ENCODE measurements around the gene SEMA3G.

The SEMA3G gene

DNA sequence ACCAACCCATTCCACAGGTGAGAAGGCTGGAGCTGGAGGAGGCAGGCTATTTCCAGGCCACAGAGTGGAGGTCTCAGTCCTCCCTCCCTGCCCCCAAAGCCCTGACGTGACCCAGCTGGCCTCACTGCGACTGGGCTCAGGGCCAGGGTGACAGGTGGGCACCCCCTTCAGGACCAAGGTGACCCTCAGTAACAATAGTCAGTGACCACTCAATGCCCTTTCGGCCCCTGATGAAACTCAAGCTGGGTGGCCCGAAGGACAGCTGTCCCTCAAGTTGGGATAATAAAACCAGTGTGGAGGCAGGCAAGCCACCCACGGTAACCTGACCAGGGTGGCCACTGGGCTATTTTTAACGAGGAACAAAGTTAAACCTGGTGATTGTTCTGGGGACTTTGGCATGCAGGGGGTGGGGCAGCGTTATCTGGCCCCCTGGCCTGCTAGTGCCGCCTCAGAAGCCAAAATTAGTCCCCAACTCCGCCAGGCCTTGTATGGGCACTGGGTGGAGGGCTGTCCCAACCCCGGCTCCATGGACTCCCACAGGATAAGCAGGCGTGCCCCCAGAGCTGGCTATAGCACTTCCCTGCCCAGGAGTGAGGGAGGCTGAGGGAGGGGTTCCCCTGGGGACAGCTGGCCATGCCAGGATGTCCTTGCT, 7.8 kb upstream of the SEMA3G start:
- H3K36me3 ChIP-seq (ENCODE audit: control insufficient read depth, insufficient read depth, low read length), result 0 out of 2 replicates have a peak, but pooled peaks cover 1% of the 10 kb centered on the region
- no peaks in the 10 kb centered on the region for H3K27me3 ChIP-seq (replicated peaks; ENCODE audit: control insufficient read depth, insufficient read depth, low read length)
- TF ChIP-seq, protein P1, sequence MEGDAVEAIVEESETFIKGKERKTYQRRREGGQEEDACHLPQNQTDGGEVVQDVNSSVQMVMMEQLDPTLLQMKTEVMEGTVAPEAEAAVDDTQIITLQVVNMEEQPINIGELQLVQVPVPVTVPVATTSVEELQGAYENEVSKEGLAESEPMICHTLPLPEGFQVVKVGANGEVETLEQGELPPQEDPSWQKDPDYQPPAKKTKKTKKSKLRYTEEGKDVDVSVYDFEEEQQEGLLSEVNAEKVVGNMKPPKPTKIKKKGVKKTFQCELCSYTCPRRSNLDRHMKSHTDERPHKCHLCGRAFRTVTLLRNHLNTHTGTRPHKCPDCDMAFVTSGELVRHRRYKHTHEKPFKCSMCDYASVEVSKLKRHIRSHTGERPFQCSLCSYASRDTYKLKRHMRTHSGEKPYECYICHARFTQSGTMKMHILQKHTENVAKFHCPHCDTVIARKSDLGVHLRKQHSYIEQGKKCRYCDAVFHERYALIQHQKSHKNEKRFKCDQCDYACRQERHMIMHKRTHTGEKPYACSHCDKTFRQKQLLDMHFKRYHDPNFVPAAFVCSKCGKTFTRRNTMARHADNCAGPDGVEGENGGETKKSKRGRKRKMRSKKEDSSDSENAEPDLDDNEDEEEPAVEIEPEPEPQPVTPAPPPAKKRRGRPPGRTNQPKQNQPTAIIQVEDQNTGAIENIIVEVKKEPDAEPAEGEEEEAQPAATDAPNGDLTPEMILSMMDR (IDR thresholded peaks at IDR 0.05; ENCODE audit: insufficient read depth, low read length, poor library complexity, severe bottlenecking), result no peak
- DNase-seq (ENCODE audit: extremely low read depth, insufficient read length), result no peak
- H3K4me3 ChIP-seq (replicated peaks; ENCODE audit: low read depth, low read length), result no peak overlapping the region

GRCh38 chr3:52452126-52452525, 7.2 kb upstream of the SEMA3G start:
- DNase-seq (ENCODE audit: extremely low read depth, insufficient read length), result no peak
- H3K27me3 ChIP-seq (replicated peaks; ENCODE audit: control insufficient read depth, insufficient read depth, low read length), result no peaks in the 10 kb centered on the region
- H3K36me3 ChIP-seq (ENCODE audit: control insufficient read depth, insufficient read depth, low read length), result no peaks in the 10 kb centered on the region
- H3K4me3 ChIP-seq (replicated peaks; ENCODE audit: low read depth, low read length), result no peak overlapping the region
- TF ChIP-seq, protein P1 (IDR thresholded peaks at IDR 0.05; ENCODE audit: insufficient read depth, low read length, poor library complexity, severe bottlenecking), result no peak

DNA sequence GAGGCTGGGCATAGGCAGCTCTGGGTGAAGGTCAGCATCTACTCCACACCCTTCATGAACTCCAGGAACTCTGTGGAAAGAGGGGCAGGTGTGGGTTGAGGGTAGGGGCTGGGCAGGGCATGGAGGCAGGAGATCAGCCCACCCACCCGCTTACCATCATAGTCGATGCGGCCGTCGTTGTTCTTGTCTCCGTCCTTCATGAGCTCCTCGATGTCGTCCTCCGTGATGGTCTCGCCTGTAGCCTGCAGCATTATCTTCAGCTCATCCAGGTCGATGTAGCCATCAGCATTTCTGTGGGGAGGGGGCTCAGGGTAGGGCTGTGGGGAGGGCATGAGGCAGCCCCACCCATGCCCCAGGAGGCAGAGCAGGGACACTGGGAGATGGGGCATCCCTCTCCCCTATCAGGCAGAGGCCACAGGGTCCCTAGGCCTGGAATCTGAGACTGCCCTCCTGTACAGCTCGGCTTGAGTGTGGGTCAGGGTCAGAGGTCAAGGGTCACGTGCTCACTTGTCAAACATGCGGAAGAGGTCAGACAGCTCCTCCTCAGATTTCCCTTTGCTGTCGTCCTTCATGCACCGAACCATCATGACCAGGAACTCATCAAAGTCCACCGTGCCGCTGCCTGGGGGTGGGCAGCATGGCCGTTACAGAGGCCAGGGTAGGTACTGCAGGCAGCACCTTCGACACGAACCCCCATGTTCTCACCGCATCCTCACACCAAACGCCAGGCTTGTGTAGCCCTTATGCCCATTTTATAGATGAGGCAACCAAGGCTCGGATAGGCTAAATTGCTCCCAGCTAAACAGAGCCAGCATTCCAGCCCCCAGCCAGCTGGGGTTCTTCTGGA, 6.6 kb upstream of the SEMA3G start:
- Histone ChIP-seq H3K36me3 (ENCODE audit: control insufficient read depth, insufficient read depth, low read length) (no peaks in the 10 kb centered on the region), H3K4me3 (replicated peaks; ENCODE audit: low read depth, low read length) (no peak overlapping the region), H3K27me3 (replicated peaks; ENCODE audit: control insufficient read depth, insufficient read depth, low read length) (no peaks in the 10 kb centered on the region)
- no peak for DNase-seq (ENCODE audit: extremely low read depth, insufficient read length)
- TF ChIP-seq, protein P1 (IDR thresholded peaks at IDR 0.05; ENCODE audit: insufficient read depth, low read length, poor library complexity, severe bottlenecking), result no peak

- TF ChIP-seq, protein P1 (IDR thresholded peaks at IDR 0.05; ENCODE audit: insufficient read depth, low read length, poor library complexity, severe bottlenecking), result no peak
- H3K36me3 ChIP-seq (ENCODE audit: control insufficient read depth, insufficient read depth, low read length), result no peaks in the 10 kb centered on the region
- DNase-seq (ENCODE audit: extremely low read depth, insufficient read length), result no peak
- H3K4me3 ChIP-seq (replicated peaks; ENCODE audit: low read depth, low read length), result no peak overlapping the region
- H3K27me3 ChIP-seq (replicated peaks; ENCODE audit: control insufficient read depth, insufficient read depth, low read length), result no peaks in the 10 kb centered on the region
These were observed 5.8 kb upstream of the SEMA3G start for GRCh38 chr3:52450489-52451236.

GRCh38 chr3:52447512-52448355, 2.8 kb upstream of the SEMA3G start:
- TF ChIP-seq, protein P1 (IDR thresholded peaks at IDR 0.05; ENCODE audit: insufficient read depth, low read length, poor library complexity, severe bottlenecking), result no peak
- H3K36me3 ChIP-seq (ENCODE audit: control insufficient read depth, insufficient read depth, low read length), result no peaks in the 10 kb centered on the region
- no peak for DNase-seq (ENCODE audit: extremely low read depth, insufficient read length)
- H3K4me3 ChIP-seq (replicated peaks; ENCODE audit: low read depth, low read length), result no peak overlapping the region
- H3K27me3 ChIP-seq (replicated peaks; ENCODE audit: control insufficient read depth, insufficient read depth, low read length), result no peaks in the 10 kb centered on the region

Data from GM06990 (cell line).